Activated CD4-positive, alpha-beta T cell treated with anti-CD3 and anti-CD28 coated beads for 36 hours (primary cell): Measurements from ENCODE around the gene GNAL. TPM values are rescaled to one million over a fixed set of nuclear protein-coding genes. Genes with fewer than 3 reads are reported as not detected.
"Not testable (repeated sequence)": the region's sequence is repeated elsewhere in the genome, so short reads cannot be mapped to it uniquely, and the experiment has no call there.

Experiments used
- ATAC-seq: fragments of 200-7000 bp; cut with Tn5 transposase; one replicate; pipeline ENCODE4 v1.10.0; 2021; ENCODE audit warnings: mild to moderate bottlenecking, moderate library complexity
- CTCF ChIA-PET: fragments of 350-600 bp; sonication (Branson Sonifier 250); formaldehyde crosslinking; loops from one replicate; lab custom pipeline; 2021; ENCODE audit warnings: antibody characterized with exemption; lab: Charles Lee
- POLR2A ChIA-PET: fragments of 350-600 bp; sonication (Branson Sonifier 250); formaldehyde crosslinking; loops from one replicate; lab custom pipeline; 2021; ENCODE audit warnings: antibody characterized with exemption, inconsistent platforms; lab: Charles Lee
- DNase-seq: peaks from one replicate; pipeline ENCODE4 v3.0.0-alpha.2; 2020
- H3K27ac Mint-ChIP-seq: one replicate; pipeline ENCODE4 v1.8.0; 2021; ENCODE audit warnings: mixed read lengths
- H3K27me3 Mint-ChIP-seq: one replicate; pipeline ENCODE4 v1.8.0; 2021; ENCODE audit warnings: mixed read lengths
- H3K36me3 Mint-ChIP-seq: one replicate; pipeline ENCODE4 v1.8.0; 2021; ENCODE audit warnings: low read depth, mixed read lengths
- H3K4me1 Mint-ChIP-seq: one replicate; pipeline ENCODE4 v1.8.0; 2021; ENCODE audit warnings: mixed read lengths
- H3K4me3 Mint-ChIP-seq: one replicate; pipeline ENCODE4 v1.8.0; 2021; ENCODE audit warnings: mild to moderate bottlenecking, moderate library complexity, mixed read lengths
- H3K9me3 Mint-ChIP-seq: one replicate; pipeline ENCODE4 v1.8.0; 2021; ENCODE audit warnings: low read depth, mixed read lengths
- intact Hi-C, 2 experiments: fragments of 100-400 bp; cut with DNase I in 1 of 2; cut with micrococcal nuclease in 1 of 2; formaldehyde crosslinking; loops; one replicate each; pipeline versions ENCODE4 v1.14.2 to v1.15.1; 2022 to 2024; cut with DNase I, micrococcal nuclease
- total RNA-seq, 2 experiments: library from RNA; stranded (reverse); gene quantifications; one replicate each; pipeline ENCODE4 v1.2.3, GENCODE V29; 2021

Gene GNAL
- total RNA-seq, 2 experiments from 2014 or later: 0.07 to 0.21 TPM

DNA sequence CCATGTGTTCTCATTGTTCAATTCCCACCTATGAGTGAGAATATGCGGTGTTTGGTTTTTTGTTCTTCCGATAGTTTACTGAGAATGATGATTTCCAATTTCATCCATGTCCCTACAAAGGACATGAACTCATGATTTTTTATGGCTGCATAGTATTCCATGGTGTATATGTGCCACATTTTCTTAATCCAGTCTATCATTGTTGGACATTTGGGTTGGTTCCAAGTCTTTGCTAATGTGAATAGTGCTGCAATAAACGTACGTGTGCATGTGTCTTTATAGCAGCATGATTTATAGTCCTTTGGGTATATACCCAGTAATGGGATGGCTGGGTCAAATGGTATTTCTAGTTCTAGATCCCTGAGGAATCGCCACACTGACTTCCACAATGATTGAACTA, 1.6 kb downstream of the GNAL start:
- H3K36me3 Mint-ChIP-seq, ATAC-seq, H3K4me3 Mint-ChIP-seq, H3K4me1 Mint-ChIP-seq, CTCF ChIA-PET, DNase-seq, H3K9me3 Mint-ChIP-seq, intact Hi-C loops, H3K27ac Mint-ChIP-seq, POLR2A ChIA-PET: not testable (repeated sequence)
- peaks cover 33% of the 10 kb centered on the region for H3K27me3 Mint-ChIP-seq

DNA sequence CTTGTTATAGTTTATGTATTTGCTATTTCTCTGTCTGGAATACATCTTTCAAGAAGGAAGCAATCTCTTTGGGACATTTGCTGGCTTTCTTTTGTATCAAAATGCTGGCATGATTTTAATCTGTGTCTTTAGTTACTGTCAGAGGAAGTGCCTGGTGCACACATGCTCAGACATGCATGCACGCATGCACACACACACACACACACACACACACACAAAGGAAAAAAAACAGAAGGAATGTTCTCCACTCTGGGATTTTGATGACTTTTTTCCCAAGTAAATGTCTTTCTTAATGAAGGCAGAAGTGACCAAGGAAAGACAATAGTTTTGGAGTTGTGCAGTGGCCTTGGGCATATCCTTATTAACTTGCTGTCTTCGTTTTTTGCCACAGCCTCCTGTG, 6.7 kb downstream of the GNAL start:
- H3K4me1 Mint-ChIP-seq: no peaks in the 10 kb centered on the region
- POLR2A ChIA-PET: no interaction called here
- CTCF ChIA-PET: no interaction called here
- H3K36me3 Mint-ChIP-seq: no peaks in the 10 kb centered on the region
- H3K27me3 Mint-ChIP-seq: peaks cover 20% of the 10 kb centered on the region
- ATAC-seq: no peak
- no peak for DNase-seq
- intact Hi-C loops: no loop called here
- no peak overlapping the region for H3K4me3 Mint-ChIP-seq
- no peaks in the 10 kb centered on the region for H3K9me3 Mint-ChIP-seq
- no peak overlapping the region for H3K27ac Mint-ChIP-seq

DNA sequence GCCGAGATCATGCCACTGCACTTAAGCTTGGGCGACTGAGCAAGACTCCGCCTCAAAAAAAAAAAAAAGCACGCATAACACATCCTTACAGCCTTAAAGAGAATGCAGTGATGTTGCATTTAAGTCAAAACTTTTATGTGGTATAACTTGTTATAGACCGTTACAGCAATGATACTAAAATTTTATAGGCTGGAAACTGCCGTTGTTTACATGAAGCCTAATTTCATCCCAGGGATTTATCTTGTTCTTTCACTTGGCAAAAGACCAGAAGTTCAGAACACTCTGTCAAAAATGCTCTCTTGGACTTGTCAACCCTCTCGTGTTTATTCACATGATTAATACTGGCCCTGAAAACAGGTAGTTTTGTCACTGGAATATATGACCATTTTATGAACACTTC, 7.4 kb downstream of the GNAL start:
- CTCF ChIA-PET: no interaction called here
- intact Hi-C loops: no loop called here
- Mint-ChIP-seq H3K36me3 (no peaks in the 10 kb centered on the region), H3K4me3 (no peak overlapping the region), H3K4me1 (no peaks in the 10 kb centered on the region), H3K9me3 (no peaks in the 10 kb centered on the region), H3K27me3 (peaks cover 20% of the 10 kb centered on the region), H3K27ac (no peak overlapping the region)
- ATAC-seq (no peak), DNase-seq (no peak)
- POLR2A ChIA-PET: no interaction called here

DNA sequence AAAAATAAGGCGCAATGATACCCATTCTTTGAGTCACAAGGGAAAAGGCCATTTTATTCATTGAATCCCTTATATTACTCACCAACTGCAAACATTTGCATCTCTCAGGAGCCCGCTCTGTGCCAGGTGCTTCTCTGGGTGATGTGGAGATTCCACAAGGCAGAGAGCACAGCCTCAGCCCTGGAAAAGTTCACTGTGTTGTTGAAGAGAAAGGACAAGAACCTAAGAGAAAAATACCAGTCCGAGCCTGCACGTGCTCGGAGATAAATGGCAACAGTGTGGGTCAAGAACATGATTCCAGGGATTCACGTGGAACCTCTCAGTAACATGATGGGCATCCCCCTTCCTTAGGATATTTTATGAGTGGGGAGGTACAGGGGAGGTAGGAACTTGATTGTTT, 11.8 kb downstream of the GNAL start:
- Mint-ChIP-seq H3K36me3 (no peaks in the 10 kb centered on the region), H3K27me3 (peaks cover 13% of the 10 kb centered on the region), H3K4me3 (no peak overlapping the region), H3K27ac (no peak overlapping the region), H3K9me3 (no peaks in the 10 kb centered on the region), H3K4me1 (no peaks in the 10 kb centered on the region)
- POLR2A ChIA-PET: no interaction called here
- DNase-seq (no peak), ATAC-seq (no peak)
- CTCF ChIA-PET: interaction anchor here (1.2 kb wide), 1 partner anchor 45 kb away, joined by 3 read pairs; no protein-coding TSS in a partner anchor
- intact Hi-C loops: no loop called here

DNA sequence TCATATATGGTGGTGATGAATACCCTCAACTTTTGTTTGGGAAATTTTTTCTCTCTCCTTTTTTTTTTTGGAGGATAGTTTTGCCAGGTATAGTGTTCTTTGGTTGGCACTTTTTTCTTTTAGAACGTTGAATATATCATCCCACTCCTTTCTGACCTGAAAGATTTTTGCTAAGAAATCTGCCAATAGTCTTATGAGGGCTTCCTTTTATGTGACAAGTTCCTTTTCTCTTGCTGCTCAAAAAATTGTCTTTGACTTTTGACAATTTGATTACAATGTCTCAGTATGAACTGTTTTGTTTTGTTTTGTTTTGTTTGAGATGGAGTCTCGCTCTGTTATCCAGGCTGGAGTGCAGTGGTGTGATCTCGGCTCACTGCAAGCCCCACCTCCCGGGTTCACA, 21.5 kb downstream of the GNAL start:
- no peak for ATAC-seq
- no peak overlapping the region for H3K4me3 Mint-ChIP-seq
- no peaks in the 10 kb centered on the region for H3K4me1 Mint-ChIP-seq
- CTCF ChIA-PET: interaction anchor here (2.1 kb wide), 1 partner anchor 56 kb away, joined by 5 read pairs; no protein-coding TSS in a partner anchor
- no peaks in the 10 kb centered on the region for H3K36me3 Mint-ChIP-seq
- H3K9me3 Mint-ChIP-seq: no peaks in the 10 kb centered on the region
- H3K27ac Mint-ChIP-seq: no peak overlapping the region
- peaks cover 25% of the 10 kb centered on the region for H3K27me3 Mint-ChIP-seq
- no peak for DNase-seq
- POLR2A ChIA-PET: interaction anchor here (0.6 kb wide), 1 partner anchor 54 kb away, joined by 4 read pairs; no protein-coding TSS in a partner anchor
- intact Hi-C loops: loop anchor here in 1 of 2 experiments (10.0 kb wide), 1 partner anchor 64 kb away; no protein-coding TSS in a partner anchor

DNA sequence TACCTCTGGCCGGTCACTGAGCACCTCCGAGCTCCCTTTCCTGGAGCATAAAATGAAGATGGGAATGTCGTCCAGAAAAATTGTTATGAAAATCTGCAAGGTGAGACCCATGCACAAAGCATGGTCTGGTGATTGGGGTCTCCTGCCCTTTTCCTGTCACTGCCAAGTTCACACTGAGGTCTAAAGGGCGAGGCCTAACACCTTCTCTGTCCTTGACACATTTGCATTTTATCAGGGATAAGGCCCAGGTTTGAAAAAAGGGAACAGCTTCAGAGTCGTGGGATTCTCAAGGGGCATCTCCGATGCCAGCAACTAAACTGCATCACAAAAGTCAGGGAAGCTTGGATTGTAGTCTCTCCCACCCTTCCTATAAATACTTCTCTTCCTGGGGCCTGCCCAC, 24.7 kb downstream of the GNAL start:
- Mint-ChIP-seq H3K27ac (no peak overlapping the region), H3K4me1 (no peaks in the 10 kb centered on the region), H3K27me3 (peaks cover 28% of the 10 kb centered on the region), H3K9me3 (no peaks in the 10 kb centered on the region), H3K36me3 (no peaks in the 10 kb centered on the region), H3K4me3 (no peak overlapping the region)
- intact Hi-C loops: loop anchor here in 1 of 2 experiments (10.0 kb wide), 1 partner anchor 61 kb away; no protein-coding TSS in a partner anchor
- DNase-seq (no peak), ATAC-seq (no peak)
- POLR2A ChIA-PET: no interaction called here
- CTCF ChIA-PET: no interaction called here

DNA sequence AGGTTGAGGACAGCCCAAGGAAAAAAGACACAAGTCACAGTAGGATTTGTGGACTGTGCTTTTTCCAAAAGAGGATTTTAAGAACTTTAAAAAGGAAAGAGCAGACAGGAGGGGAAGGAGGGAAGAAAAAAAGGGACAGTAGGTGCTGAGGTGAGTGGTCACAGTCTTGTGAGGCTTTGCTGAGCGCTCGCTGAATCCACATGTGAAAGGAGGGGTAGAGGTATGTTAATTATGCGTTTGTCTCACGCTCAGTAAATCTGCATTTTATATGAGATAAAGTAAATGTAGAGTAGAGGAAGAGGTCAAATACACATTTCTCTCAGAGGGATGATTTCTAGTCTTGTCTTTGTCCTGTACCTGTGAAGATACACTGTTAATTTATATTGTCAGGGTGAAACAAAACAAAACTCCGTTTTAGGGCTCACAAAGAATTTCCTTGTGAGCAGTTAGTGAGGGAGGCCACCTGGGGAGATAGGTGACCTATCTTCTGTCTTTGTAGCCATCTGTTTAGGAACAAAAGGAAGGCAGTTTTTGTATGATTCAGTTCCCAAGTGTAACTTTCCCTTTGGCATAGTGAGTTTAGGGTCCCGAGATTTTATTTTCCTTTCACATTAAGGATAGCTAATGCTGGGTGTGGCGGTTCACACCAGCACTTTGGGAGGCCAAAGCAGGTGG, 25.3 kb downstream of the GNAL start:
- no peaks in the 10 kb centered on the region for H3K9me3 Mint-ChIP-seq
- ChIA-PET CTCF (no interaction called here), POLR2A (no interaction called here)
- no peaks in the 10 kb centered on the region for H3K36me3 Mint-ChIP-seq
- no peak overlapping the region for H3K27ac Mint-ChIP-seq
- intact Hi-C loops: loop anchor here in 1 of 2 experiments (10.0 kb wide), 1 partner anchor 60 kb away; no protein-coding TSS in a partner anchor
- H3K4me3 Mint-ChIP-seq: no peak overlapping the region
- H3K4me1 Mint-ChIP-seq: no peaks in the 10 kb centered on the region
- H3K27me3 Mint-ChIP-seq: peaks cover 28% of the 10 kb centered on the region
- ATAC-seq (no peak), DNase-seq (no peak)

DNA sequence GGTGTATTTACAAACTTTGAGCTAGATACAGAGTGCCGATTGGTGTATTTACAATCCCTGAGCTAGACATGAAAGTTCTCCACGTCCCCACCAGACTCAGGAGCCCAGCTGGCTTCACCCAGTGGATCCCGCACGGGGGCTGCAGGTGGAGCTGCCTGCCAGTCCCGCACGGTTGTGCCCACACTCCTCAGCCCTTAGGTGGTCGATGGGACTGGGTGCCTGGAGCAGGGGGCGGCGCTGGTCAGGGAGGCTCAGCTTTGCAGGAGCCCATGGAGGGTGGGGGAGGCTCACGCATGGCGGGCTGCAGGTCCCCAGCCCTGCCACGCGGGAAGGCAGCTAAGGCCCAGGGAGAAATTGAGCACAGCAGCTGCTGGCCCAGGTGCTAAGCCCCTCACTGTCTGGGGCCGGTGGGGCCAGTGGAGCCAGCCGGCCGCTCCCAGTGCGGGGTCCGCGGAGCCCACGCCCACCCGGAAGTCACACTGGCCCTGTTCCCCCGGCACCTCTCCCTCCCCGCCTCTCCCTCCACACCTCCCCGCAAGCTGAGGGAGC, 27.8 kb downstream of the GNAL start:
- CTCF ChIA-PET: interaction anchor here (0.6 kb wide), 1 partner anchor 360 kb away, joined by 3 read pairs; no protein-coding TSS in a partner anchor
- intact Hi-C loops: loop anchor here in 1 of 2 experiments (10.0 kb wide), 1 partner anchor 58 kb away; no protein-coding TSS in a partner anchor
- H3K4me1 Mint-ChIP-seq, H3K9me3 Mint-ChIP-seq, H3K4me3 Mint-ChIP-seq, ATAC-seq, H3K27ac Mint-ChIP-seq, H3K36me3 Mint-ChIP-seq, DNase-seq, POLR2A ChIA-PET: not testable (repeated sequence)
- peaks cover 20% of the 10 kb centered on the region for H3K27me3 Mint-ChIP-seq

DNA sequence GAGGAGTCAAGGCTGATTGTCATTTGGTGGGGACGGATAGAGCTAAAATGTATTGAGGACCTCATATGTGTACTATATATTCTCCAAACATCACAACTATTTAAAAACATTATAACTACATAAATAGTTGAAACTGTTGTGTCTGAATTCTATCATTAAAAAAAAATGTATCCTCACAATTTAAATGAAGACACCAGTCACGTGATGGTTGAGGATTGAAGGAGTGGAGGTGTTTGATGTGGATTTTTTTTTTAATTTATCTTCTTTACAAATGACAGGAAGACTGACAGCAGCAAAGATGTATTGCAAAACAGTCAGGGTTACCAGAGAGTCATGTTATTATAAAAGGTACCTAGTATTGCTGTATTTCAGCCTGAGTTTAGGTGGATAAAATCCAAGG, 30.0 kb downstream of the GNAL start:
- H3K4me3 Mint-ChIP-seq: no peak overlapping the region
- H3K27me3 Mint-ChIP-seq: peaks cover 10% of the 10 kb centered on the region
- no peaks in the 10 kb centered on the region for H3K36me3 Mint-ChIP-seq
- H3K27ac Mint-ChIP-seq: no peak overlapping the region
- ChIA-PET CTCF (interaction anchor here (1.0 kb wide), 1 partner anchor 14 kb away, joined by 3 read pairs; no protein-coding TSS in a partner anchor), POLR2A (no interaction called here)
- H3K4me1 Mint-ChIP-seq: no peaks in the 10 kb centered on the region
- intact Hi-C loops: loop anchor here in 1 of 2 experiments (10.0 kb wide), 1 partner anchor 56 kb away; no protein-coding TSS in a partner anchor
- no peaks in the 10 kb centered on the region for H3K9me3 Mint-ChIP-seq
- ATAC-seq (no peak), DNase-seq (no peak)

DNA sequence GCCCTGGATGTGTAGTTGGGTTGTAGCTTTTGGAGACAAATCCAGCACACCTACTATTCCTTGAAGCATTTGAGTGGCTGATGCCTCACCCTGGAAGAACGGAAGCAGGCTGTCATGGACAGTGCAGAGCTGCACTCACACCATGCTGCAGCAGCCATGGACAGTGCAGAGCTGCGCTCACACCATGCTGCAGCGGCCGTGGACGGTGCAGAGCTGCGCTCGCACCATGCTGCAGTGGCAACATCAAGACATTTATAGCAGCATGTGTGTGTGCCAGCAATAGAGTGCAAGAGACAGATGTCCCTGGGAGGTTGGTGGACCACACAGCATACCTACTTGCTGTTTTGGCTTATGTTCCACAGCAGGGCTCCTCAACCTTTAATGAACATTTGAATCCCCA, 30.6 kb downstream of the GNAL start:
- CTCF ChIA-PET: no interaction called here
- intact Hi-C loops: loop anchor here in 1 of 2 experiments (10.0 kb wide), 1 partner anchor 55 kb away; no protein-coding TSS in a partner anchor
- Mint-ChIP-seq H3K4me1 (no peaks in the 10 kb centered on the region), H3K9me3 (no peaks in the 10 kb centered on the region), H3K27me3 (peaks cover 5% of the 10 kb centered on the region), H3K4me3 (no peak overlapping the region), H3K36me3 (no peaks in the 10 kb centered on the region), H3K27ac (no peak overlapping the region)
- no peak for DNase-seq
- POLR2A ChIA-PET: no interaction called here
- no peak for ATAC-seq

DNA sequence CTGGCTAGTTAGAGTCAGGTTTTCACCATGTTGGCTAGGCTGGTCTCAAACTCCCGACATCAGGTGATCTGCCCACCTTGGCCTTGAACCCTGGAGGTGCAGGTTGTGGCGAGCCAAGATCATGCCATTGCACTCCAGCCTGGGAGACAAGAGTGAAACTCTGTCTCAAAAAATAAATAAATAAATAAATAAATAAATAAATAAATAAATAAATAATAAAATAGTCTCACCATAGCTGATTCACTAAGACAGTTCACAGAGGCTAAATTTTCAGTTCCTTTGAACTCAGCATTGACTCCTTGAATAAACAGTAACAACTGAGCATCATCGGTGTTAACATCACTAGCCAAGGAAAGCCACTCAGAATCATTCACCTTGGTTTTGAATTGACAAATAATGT, 32.7 kb downstream of the GNAL start:
- intact Hi-C loops: no loop called here
- CTCF ChIA-PET: interaction anchor here (1.3 to 1.8 kb wide), 2 partner anchors 11 to 19 kb away, joined by 3 to 6 read pairs; no protein-coding TSS in a partner anchor
- ATAC-seq (no peak), DNase-seq (no peak)
- H3K36me3 Mint-ChIP-seq: no peaks in the 10 kb centered on the region
- H3K27me3 Mint-ChIP-seq: no peaks in the 10 kb centered on the region
- POLR2A ChIA-PET: no interaction called here
- no peak overlapping the region for H3K4me3 Mint-ChIP-seq
- H3K4me1 Mint-ChIP-seq: no peaks in the 10 kb centered on the region
- no peak overlapping the region for H3K27ac Mint-ChIP-seq
- H3K9me3 Mint-ChIP-seq: no peaks in the 10 kb centered on the region

DNA sequence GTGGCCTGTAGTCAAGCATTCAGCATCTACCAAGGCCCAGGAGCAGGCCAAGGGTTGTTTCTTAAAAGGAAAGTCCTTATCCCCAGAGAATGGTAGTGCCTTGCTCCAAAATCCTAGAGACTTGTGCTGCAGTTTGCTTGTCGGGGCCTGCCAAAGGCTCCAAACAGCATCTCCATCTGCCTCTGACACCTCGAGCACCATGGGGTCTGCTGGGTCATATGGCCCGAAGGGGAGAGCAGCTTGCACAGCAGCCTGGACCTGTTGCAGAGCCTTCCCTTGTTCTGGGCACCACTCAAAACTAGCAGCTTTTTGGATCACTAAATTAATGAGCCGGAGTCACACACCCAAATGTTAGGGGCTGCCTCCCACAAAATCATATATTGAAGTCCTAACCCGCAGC, 35.7 kb downstream of the GNAL start:
- intact Hi-C loops: loop anchor here in 1 of 2 experiments (5.0 kb wide), 1 partner anchor 67 kb away; no protein-coding TSS in a partner anchor
- Mint-ChIP-seq H3K4me3 (no peak overlapping the region), H3K36me3 (no peaks in the 10 kb centered on the region), H3K4me1 (no peaks in the 10 kb centered on the region), H3K27ac (no peak overlapping the region), H3K27me3 (peaks cover 4% of the 10 kb centered on the region), H3K9me3 (no peaks in the 10 kb centered on the region)
- no peak for ATAC-seq
- ChIA-PET POLR2A (no interaction called here), CTCF (no interaction called here)
- no peak for DNase-seq
